HG02678 (cell line): ENCODE measurements around the gene CHKA.

Experiments
- ATAC-seq: cut with Tn5 transposase; IDR thresholded peaks from one replicate; pipeline ENCODE4 v1.9.1; 2021; ENCODE audit warnings: mild to moderate bottlenecking, moderate library complexity; ENCODE audit not compliant: unreplicated experiment

Gene CHKA

GRCh38 chr11:68049509-68050370 lies 71.4 kb downstream of the CHKA start:
- no peak for ATAC-seq

- ATAC-seq, result no peak
Observed at GRCh38 chr11:68048681-68049508, 72.3 kb downstream of the CHKA start.

GRCh38 chr11:68047437-68048290 lies 73.5 kb downstream of the CHKA start:
- ATAC-seq, result no peak

- ATAC-seq, result no peak
Observed at GRCh38 chr11:68044898-68045351, 76.3 kb downstream of the CHKA start.

- no peak for ATAC-seq
Observed at GRCh38 chr11:68044145-68044813, 76.9 kb downstream of the CHKA start.

GRCh38 chr11:68043349-68044144 lies 77.6 kb downstream of the CHKA start:
- ATAC-seq, result no peak

GRCh38 chr11:68043029-68043348 lies 78.2 kb downstream of the CHKA start:
- ATAC-seq, result no peak

- no peak for ATAC-seq
Observed at GRCh38 chr11:68042219-68043028, 78.8 kb downstream of the CHKA start.

- ATAC-seq, result no peak
Observed at GRCh38 chr11:68041617-68042218, 79.5 kb downstream of the CHKA start.

- no peak for ATAC-seq
Observed at GRCh38 chr11:68040957-68041591, 80.1 kb downstream of the CHKA start.

- peak; percentile 60 for ATAC-seq
Observed at GRCh38 chr11:68040101-68040956, 80.9 kb downstream of the CHKA start.

GRCh38 chr11:68039526-68040086 lies 81.6 kb downstream of the CHKA start:
- no peak for ATAC-seq

- no peak for ATAC-seq
Observed at GRCh38 chr11:68038718-68039525, 82.3 kb downstream of the CHKA start, which contains the start of gene TCIRG1. TSS of gene TCIRG1 (plus strand) at chr11:68039025. CDS start at chr11:68041272, 2,247 bp downstream.

- no peak for ATAC-seq
Observed at GRCh38 chr11:68038226-68038717, 82.9 kb downstream of the CHKA start.

GRCh38 chr11:68037411-68038225 lies 83.6 kb downstream of the CHKA start:
- ATAC-seq, result no peak
